GM12873 (cell line): ENCODE results near the gene COL26A1.

Experiments
- TF ChIP-seq, protein P1 (sequence below): IDR thresholded peaks from 2 replicates; pipeline ENCODE4 v1.5.1; 2012; ENCODE audit warnings: low read depth, mild to moderate bottlenecking, moderate library complexity, low read length, control low read depth; ENCODE audit not compliant: insufficient read depth; ENCODE audit errors: missing control alignments

COL26A1 gene

DNA sequence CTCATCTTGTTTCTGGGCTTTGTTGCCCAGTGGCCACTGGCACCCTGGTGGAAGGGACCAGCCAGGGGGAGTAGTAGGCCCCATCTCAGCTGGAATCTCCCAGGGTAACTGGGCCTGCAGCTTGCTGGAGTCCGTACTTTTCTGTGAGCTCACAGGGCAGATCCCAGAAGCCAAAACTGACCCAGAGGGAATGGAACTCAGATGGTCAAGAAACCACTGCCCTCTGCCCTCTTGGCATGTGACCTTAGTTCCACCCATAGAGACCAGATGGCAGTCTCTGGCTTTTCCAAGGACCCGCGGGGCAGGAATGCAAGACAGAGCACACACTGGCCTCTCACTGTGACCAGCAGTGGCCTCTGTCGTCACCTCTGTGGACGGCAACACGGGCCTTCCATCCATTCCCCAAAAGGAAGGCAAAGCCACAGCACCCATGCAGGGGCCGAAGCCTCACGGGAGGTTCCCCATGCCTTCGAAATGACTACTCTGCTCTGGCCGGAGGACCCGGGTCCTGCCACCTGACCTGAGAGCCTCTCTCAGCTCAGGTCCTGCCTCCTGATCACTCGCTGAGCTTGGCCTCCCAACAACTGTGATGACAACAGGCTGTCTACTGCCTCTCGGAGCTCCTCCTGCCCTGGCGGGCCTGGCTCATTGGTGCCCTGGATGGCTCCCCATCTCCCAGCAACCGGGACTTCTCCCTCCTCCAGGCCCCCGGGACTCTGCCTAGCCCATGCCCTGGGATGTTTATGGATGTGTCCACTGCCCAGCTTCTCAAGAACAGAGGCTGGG lies 236.5 kb downstream of the COL26A1 start:
- TF ChIP-seq, protein P1, sequence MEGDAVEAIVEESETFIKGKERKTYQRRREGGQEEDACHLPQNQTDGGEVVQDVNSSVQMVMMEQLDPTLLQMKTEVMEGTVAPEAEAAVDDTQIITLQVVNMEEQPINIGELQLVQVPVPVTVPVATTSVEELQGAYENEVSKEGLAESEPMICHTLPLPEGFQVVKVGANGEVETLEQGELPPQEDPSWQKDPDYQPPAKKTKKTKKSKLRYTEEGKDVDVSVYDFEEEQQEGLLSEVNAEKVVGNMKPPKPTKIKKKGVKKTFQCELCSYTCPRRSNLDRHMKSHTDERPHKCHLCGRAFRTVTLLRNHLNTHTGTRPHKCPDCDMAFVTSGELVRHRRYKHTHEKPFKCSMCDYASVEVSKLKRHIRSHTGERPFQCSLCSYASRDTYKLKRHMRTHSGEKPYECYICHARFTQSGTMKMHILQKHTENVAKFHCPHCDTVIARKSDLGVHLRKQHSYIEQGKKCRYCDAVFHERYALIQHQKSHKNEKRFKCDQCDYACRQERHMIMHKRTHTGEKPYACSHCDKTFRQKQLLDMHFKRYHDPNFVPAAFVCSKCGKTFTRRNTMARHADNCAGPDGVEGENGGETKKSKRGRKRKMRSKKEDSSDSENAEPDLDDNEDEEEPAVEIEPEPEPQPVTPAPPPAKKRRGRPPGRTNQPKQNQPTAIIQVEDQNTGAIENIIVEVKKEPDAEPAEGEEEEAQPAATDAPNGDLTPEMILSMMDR = no peak

DNA sequence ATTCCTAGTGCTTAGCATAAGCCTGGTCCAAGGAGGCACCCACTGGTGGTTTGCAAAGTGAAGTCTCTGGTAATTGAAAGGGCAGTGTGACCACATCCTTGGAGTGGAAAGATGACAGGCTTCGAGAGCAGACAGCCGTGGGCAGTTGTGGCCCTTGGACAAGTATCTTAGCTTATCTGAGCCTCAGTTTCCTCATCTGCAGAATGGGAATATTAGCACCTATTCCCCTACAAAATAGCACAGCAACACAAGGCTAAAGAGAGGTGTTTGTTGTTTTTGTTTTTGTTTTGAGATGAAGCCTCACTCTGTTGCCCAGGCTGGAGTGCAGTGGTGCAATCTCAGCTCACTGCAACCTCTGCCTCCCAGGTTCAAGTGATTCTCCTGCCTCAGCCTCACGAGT lies 237.1 kb downstream of the COL26A1 start:
- TF ChIP-seq, protein P1 = no peak

DNA sequence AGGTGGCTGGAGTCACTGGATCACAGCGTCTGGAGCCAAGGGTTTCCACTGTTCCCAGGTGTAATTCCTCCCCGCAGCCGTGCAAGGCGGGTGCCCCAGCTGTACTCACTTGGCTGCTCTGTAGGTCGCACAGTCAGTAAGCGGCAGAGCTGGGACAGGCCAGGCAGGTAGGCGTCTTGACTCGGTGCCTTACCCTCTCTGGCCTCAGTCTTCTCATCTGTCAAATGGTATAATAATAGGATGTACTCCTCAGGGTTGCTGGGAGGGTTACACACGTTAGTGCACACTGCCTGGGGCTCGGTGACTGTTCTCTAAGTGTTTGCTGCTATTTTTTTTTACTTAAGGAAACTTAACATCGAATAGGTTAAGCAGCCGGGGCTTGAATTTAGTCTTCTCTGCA lies 239.4 kb downstream of the COL26A1 start:
- TF ChIP-seq, protein P1 = no peak

DNA sequence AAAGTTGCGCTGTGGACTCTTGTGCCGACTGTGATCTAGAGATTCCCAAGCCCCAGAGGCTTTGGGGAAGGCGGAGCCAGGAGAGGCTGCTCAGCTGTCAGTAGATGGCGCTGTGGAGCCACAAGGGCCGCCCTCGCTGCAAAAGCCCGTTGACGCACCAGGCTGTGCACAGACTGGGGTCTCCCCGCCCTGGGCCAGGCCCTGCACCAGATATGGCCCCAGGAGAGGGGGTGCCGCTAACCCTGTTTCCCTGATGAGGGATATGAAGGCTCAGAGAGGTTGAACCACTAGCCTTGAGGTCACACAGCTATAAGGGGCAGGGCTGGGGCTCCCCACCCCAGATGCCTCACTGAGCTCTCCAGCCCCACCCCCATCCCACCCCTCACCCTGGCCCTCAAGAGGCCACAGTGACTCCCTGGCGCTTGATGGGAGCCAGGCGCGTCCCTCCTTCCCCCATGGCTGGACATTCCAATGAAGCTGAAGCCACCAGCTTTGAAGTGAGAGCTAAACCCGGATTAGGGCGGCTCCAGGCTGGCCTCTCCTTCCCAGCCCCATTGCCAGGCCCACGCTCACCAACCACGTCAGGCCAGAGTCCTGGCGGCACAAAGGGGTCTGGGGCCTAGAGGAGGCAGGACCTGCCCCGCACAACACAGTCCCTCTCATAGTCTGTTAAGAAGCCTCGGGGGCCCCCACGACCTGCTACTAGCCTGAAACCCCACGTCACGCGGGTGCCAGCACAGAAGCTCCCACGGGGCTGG lies 240.0 kb downstream of the COL26A1 start:
- TF ChIP-seq, protein P1 = peak; percentile 96

DNA sequence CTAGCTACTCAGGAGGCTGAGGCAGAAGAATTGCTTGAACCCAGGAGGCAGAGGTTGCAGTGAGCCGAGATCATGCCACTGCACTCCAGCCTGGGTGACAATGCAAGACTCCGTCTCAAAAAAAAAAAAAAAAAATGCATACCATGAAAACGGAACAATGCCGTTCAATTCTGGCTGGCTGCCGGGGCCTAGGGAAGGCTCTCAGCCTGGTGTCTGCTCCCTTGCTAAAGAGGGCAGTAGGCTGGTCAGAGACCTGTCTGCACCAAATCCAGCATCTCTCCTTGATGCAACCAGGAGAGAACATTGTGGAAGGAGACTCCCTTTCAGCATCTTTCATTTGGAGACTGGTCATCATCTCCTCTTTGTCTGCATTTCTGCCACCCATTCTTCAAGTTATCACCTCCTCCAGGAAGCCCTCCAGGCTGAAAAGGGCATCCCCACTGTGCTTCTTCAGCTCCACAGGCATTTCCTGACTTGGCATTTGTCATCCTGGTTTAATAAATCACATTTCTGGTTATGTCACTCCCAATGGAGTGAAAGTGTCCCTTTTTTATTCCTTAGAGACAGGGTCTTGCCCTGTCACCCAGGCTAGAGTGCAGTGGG lies 241.8 kb downstream of the COL26A1 start:
- TF ChIP-seq, protein P1 = no peak

DNA sequence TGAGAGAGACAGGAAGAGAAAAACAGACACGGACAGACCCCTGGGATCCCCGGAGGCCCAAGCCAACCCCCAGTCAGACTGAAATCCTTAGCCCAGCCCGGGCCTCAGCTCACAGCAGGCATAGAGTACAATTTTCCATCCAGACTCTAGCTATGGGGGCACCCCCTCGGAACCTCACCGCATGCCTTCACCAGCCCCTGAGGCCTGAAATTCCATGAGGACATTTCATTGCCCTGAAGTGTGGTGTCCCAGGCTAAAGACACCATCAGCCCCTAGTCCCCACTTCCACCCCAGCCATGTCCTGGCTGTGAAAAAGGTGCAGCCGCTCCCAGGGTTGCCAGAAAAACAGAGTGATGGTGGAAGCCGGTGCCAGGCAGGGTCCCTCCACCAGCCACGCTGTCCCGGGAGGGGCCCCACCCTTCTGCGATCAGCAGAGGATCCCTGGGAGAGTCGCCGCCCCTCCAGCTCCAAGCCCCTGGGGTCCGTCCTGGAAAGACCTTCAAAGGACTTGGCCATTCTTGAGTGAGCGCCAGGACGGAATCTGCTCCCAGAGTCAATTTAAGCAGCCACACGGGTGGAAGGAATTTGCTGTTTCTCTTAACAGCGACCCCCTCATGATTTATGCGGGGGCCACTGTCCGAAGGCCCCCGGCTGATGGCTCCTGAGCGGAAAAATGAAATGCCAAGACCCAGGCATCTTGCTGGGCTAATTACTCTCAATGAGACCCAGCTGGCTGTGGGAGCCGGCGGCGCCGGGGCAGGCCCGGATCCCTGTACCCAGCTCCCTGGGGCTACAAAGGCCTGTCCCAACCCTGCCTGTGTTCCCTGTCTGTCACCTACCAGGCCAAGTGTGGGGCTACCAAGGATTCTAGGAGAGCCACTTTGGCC lies 243.2 kb downstream of the COL26A1 start:
- TF ChIP-seq, protein P1 = no peak
